GM12873 (cell line): Measurements from ENCODE around the gene NDST4.

Experiments
- CTCF ChIP-seq: IDR thresholded peaks from 2 replicates; pipeline ENCODE4 v1.5.1; 2012; ENCODE audit warnings: low read depth, mild to moderate bottlenecking, moderate library complexity, low read length, control low read depth; ENCODE audit not compliant: insufficient read depth; ENCODE audit errors: missing control alignments

NDST4 gene

GRCh38 chr4:114791976-114792375 is 321.4 kb downstream of the NDST4 start:
- TF ChIP-seq CTCF: no peak

- no peak for TF ChIP-seq CTCF
These were observed 327.9 kb downstream of the NDST4 start for GRCh38 chr4:114785570-114785969.

GRCh38 chr4:114783215-114783595 is 330.2 kb downstream of the NDST4 start:
- TF ChIP-seq CTCF: no peak

GRCh38 chr4:114782415-114783214 is 330.8 kb downstream of the NDST4 start:
- TF ChIP-seq CTCF: no peak

- peak; percentile 15 for TF ChIP-seq CTCF
These were observed 333.2 kb downstream of the NDST4 start for GRCh38 chr4:114780205-114780604.
